Kidney glomerular epithelial cell (primary cell): ENCODE measurements around the gene KCTD15.
A peak's percentile ranks its signal among the peaks of the same experiment; 100 is the strongest.

Experiments used
- DNase-seq: peaks from one replicate; lab custom pipeline; 2025; lab: John Stamatoyannopoulos, UW

The KCTD15 gene

DNA sequence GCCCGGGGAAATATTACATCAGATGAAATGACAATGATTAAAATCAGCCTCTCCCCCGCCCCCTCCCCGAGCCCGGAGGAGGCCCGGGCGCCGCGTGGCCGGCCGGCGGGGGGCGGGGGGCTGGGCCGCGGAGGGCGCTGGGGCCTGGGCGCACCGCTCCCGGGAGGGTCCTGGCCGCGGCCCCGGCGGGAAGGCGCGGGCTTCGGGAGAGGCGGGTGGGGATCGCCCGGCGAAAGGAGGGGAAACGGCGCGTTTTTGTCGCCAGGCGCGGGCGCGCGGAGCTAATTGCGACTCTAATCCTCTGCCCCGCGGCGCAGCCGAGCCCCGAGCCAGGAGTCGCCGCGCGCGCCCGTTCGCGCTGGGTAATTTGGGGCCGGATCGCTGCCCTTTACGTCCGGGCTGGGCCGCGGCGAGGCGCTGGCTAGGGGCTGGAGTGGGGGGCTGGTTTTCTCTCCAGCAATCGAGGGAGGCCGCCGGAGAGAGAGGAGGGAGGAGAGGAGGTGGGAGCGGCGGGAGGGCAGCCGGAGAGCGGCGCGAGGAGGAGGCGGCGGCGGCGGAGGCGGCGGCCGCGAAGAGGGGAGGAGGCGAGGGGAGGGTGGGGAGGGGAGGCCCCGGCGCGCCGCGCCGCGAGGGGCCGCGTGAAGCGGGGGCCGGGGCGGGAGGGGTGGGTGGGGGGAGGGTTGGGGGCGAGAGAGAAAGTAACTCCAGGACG lies at the start of gene KCTD15:
Gene KCTD15, plus strand, starts transcription at position 707 of the 712 bp plus-strand sequence. CDS start 3,585 bp downstream, outside the sequence.
- peak; percentile 23 for DNase-seq

GRCh38 chr19:33747273-33747672 lies 49.4 kb upstream of the KCTD15 start:
- no peak for DNase-seq

DNA sequence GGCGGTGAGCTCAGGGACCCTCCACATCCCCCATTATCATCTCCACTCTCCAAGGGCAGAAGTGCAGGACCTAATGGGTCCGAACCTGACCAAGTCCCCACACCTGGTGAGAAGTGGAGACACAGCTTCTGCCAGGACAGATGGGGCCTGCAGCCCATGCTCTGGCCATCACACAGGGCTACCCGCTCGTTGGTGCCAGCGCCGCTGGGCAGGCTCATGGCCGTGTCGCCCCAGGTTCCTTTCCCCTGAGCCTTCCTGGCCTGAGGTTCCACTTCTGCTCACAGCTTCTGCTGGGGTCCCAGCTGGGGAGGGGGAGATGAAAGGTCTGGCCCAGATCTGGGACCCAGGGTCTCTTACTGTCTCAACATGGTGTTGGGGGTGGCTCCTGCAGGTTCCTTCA lies 48.4 kb upstream of the KCTD15 start:
- no peak for DNase-seq

DNA sequence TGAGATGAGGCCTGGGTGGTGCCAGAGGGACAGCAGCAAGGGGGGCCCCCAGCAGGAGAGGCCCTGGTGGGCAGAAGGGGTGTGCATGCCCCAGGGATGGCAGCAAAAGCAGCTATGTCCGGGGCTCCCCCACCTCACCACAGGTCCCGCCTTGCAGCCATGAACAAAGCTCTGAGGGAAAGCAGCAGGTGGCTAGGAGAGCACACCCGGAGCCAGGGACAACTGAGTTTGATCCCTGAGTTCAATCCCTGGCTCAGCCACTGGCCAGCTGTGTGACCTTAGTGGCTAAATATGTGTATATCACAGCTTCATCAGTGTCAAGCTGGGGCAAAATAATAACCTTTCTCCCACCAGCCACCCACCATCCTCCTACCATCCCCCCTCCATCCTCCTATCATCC lies 47.7 kb upstream of the KCTD15 start:
- no peak for DNase-seq

- no peak for DNase-seq
These were observed 47.0 kb upstream of the KCTD15 start for GRCh38 chr19:33749619-33750175.

DNA sequence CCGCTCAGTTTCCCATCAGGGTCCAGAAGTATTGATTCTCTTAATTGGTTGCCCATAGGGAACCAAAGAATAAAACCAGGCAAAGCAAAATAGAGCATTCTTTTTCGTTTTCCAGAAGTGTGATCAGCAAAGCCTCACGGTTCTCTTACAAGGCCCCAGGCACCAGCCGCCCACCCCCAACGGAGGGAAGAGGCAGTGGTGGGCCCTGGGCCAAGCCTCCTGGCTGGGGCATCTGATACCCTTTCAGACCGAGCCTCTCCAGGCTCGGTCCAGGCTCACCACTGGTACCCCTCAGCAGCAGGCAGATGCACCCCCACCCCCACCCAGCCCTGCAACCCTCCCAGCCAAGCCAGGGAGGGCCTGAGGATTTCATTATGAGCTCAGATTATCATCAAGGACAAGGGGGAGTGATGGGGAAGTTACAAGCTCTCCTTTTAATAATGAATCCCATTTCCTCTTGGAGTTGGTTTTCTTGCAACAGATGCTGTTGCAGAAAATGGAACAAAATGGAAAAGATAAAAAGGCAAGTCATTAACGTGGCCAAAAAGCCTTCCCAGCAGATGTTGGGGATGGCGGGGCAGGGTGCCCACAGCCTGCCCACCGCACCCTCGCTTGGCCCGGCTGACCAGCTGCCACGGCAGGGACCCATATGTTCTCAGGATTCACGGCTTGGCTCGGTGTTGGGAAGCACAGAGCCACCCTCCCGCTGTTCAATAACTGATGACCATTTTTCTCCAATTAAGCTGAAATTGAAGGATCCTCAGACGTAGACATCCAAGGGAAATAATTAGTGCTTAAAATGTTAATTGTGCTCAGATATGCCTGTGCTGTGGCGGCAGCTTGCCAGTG lies 45.9 kb upstream of the KCTD15 start:
- DNase-seq, result no peak

DNA sequence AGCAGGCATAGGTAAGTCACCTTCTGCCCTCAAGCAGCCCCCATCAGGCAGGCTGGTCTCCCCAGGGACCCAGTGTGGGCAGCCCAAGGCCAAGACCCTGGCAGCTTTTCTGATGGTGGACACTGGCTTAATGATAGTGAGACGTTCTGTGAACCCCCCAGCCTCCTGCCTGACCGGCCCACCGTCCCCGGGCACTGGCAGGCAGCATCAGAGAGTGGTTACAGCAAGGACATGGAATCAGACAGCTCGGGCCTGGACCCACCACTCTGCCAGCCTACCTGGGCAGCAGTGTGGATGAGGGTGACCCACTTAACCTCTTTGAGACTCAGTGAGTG lies 45.3 kb upstream of the KCTD15 start:
- DNase-seq, result no peak

DNA sequence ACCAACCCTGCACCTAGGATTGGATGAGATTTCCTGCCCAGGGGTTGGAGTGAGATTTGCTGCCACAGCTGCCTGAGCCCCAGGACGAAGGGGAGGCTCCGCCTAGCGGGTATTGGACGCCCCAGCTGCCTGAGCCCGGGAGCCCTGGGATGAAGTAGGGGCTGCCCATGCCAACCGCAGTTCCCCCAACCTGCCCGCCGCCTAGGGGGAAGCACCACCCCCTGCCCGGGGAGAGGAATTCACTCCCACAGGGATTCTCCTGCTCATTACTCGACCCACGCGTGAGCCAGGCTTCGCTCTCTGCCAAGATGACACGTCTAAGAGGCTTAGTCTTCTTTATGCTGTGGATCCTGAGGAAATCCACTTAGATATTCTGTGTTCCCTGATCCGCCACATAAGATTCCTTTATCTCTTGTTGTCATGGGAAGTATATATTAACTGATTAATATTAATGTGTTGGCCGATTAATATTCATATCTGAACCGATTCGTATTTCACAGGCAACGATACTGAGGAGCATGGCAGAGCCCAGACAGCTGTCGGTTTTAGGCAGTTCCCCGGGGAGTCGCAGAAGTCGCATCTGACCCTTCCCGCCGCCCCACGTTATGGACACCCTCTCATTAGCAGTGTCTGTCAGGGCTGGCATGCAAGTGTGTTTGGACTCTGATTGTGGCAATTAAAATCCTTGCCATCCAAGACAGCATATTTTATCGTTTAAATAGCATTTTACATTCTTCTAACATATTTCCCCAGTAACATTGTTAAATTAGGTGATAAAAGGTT lies 44.5 kb upstream of the KCTD15 start:
- DNase-seq, result no peak

- no peak for DNase-seq
These were observed 43.7 kb upstream of the KCTD15 start for GRCh38 chr19:33752945-33753344.

DNA sequence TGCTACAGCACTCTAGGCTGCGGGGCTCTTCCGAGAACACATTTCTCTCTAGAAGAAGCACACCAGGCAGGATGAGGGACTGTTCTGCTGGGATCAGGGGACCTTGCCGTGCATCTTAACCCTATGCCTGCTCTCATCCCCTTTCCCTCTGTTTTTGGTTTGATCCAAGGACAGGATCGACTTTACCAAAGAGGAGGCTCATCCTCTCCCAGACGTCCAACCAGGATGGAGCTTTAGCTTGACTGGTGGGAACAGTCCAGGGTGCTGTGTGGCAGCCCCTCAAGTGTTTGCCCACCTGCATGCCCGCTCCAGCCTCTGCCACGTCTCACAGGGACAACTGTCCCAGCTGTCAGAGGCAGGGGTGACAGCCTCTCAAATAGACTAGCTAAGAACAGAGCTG lies 42.3 kb upstream of the KCTD15 start:
- no peak for DNase-seq

DNA sequence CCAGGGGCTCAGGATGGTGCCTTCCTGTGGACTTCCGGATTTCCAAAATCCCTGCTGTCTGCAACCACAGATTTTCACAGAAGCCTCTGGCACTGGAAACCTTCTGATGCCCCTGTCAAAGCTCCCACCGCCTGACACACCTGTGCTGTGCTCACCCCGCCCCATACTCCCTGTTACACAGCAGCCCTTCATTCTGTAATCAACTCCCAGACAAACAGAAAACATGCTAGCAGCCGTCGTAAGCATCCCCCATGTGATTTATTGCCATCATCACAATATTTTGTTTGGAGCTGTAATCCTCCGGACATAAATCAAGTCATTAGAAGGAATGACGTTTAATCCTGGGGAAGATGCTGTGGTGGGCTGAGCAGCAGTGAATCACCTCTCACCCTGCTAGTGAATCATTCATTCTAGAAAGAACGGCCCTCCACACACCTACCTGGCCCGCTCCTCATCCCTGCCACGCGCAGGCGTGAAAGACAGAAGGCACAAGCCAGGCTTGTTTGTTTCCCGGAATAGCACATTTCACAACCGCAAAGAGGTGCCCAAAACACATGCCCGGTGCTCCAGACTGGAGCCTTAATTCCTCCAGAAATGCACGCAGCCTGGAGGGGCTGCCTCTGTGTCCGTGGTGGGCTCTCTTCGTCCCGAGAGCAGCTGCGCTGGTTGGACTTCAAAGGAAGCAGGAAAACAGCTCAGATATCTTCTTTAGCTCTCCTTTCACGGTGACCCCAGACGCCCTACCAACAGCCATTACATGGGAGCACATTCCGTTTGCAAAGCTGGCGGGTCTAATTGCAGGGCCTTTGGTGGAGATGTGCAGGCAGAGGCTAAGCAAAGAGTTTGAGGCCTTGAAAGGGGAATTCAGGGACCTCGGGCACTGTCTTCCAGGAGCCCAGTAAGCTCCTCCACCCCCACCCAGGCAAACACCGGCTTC lies 41.3 kb upstream of the KCTD15 start:
- DNase-seq, result no peak

DNA sequence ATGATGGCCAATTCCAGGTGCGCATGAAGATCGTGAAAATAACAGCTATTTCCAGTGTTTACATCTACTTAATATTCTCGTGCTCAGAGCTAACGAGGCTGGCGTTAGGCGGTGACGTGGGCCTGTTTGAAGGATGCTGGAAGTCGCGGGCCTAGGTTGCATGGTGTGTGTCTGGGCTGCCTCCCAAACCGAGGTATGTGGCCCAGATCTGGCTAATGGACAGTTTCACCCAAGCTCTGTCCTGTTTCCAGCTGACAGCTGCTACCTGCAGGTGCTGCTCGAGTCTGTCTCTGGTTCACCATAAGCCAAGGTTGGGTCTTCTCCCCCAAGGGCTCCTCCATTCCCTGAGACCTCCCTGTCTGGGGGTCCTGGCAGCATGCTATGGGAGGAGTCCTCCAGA lies 40.5 kb upstream of the KCTD15 start:
- no peak for DNase-seq

DNA sequence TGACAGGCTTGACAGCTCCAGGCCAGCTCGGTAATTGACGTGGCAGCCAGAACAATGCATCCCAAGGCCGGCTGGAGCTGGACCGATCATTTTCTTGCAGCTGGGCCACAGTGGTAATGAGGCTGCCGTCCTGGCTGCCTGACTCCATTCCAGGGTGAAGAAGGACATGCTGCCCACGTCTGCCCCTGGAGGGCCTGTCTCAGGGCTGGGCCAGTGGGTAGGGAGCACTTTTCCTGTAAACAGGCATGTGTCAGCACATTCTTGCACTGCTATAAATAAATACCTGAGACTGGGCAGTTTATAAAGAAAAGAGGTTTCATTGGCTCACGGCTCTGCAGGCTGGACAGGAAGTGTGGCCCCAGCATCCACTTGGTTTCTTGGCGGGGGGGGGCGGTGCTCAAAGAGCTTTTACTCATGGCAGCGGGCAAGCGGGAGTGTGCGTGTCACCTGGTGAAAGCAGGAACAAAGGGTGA lies 38.1 kb upstream of the KCTD15 start:
- DNase-seq, result peak; percentile 70

GRCh38 chr19:33759356-33759755 lies 37.3 kb upstream of the KCTD15 start:
- DNase-seq, result no peak

DNA sequence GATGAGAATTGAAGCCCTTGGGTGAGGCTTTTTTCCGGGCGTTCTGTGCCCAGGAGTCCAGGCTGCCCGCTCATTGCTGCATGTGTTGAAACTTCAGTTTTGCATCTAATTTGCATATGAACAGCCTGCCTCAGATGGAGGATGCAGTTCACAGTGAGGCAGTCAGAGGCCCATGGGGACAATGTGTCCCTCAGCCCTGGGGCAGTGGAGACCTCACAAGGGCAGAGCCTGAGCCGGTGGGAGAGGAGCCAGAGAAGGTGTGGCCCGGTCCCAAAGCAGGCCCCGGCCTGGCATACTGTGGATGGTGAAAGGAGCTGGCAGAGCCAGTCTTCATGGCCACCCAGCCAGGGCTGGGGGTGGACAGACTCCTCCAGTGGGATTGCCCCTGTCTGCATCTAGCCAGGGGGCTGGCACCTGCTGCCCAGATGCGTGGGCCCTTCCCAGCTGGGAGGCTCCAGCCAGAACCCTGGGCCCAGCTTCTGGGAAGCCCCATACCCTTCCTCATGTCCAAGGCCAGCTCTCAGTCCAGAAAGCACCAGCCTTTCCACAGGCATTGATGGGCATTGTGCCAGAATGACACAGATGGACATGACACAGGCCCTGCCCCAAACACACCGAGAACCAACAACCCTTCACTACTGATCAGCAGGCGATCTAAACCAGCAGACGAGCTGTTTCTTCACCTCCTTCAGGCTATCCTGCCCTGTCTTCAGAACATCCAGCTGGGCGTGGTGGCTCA lies 32.9 kb upstream of the KCTD15 start:
- DNase-seq, result no peak

DNA sequence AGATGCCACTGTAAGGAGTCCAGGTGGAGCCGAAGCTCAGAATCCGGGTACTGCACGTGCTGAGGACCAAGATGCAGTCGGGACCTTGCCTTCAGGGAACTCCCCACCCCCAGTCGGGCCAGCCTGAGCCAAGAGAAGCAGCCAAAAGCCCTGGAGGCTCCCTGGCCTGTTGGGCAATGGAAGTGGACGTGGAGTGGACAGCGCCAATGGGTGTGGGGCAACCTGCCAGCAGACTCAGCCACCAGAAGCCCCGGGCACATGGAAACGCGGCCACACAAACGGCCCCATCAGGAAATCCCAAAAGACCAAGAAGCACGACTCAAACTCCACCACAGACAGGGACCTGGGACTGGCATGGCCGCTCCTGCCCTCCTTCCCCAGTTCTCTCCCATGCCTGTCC lies 30.0 kb upstream of the KCTD15 start:
- DNase-seq, result no peak

DNA sequence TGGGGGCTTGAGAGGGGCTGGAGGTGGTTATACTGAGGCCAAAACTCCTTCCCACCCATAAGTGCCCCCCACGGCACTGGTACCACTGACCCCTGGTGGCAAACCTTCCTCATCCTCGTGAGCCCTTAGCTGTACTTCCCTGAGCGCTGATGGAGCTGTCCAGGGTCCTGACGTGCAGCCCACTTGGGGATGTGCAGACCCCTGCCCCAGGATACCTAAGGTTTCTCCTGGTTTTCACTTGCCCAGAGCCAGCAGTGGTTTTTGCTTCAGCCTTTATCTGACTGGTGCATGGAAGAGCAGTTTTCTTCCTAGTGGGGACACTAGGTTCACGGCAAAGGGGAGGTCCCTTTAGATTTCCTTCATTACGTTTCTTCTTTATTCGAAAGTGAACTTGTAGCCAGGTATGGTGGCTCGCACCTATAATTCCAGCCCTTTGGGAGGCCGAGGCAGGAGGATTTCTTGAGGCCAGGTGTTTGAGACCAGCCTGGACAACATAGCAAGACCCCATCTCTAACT lies 28.7 kb upstream of the KCTD15 start:
- DNase-seq, result no peak

DNA sequence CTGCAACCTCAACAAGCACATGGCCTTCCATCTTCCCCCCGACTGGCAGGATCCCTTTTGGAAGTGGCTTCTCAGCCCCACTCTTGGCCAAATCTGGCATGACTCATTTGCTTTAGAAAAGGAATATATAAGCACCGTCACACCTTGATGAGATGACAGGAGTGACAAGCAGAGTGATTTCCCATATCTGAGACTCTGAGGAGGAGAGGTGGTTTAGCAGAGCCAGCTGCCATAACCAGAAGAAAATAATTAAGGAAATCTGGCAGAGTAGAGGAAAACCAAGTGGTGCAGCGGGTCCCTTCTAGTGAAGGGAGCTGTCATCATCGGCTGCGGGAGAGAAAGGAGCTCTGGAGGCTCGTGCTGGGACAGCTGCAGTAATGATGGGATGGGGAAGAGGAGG lies 27.5 kb upstream of the KCTD15 start:
- DNase-seq, result no peak

- DNase-seq, result no peak
These were observed 26.6 kb upstream of the KCTD15 start for GRCh38 chr19:33770107-33770506.

GRCh38 chr19:33771384-33772101 lies 25.1 kb upstream of the KCTD15 start:
- DNase-seq, result peak; percentile 30
